ENCODE results near the gene OXT.
"Not testable (repeated sequence)": the region's sequence is repeated elsewhere in the genome, so short reads cannot be mapped to it uniquely, and the experiment has no call there.

The OXT gene

DNA sequence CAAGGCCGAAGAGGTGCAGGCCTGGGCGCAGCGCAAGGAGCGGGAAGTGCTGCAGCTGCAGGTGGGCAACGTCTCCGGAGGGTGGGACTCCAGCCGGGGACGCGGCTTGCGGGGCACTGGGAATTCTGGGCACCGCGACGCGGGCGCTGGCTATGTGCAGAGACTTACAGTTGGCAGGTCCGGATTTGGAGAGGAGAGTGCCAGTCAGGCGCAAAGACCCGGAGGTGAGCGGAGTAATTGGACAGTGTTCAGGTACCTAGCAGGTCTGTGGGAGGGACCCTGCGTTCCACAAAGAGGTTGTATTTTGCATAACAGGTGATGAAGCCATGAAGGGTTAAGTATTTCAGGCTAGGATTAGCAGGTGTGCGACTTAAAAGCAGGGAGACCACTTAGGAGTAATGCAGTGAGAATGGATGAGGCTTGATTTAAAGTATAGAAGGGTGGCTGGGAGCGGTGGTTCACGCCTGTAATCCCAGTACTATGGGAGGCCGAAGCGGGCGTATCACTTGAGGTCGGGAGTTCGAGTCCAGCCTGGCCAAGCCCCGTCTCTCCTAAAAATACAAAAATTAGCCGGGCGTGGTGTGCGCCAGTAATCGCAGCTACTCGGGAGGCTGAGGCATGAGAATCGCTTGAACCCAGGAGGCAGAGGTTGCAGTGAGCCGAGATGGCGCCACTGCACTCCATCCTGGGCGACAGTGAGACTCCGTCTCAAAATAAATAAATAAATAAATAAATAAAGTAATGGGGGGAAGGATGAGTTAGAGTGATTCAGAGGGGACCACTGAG is 24.6 kb upstream of the OXT start:
- CTCF ChIA-PET = no interaction called here
- POLR2A ChIA-PET = no interaction called here
- TF ChIP-seq LEF1 (IDR thresholded peaks at IDR 0.05; ENCODE audit: borderline replicate concordance) (no peak), SP1 (IDR thresholded peaks at IDR 0.05) (no peak), SUZ12 (IDR thresholded peaks at IDR 0.05) (no peak), FOXM1 (IDR thresholded peaks at IDR 0.05; ENCODE audit: borderline replicate concordance) (no peak), FOXK2 (IDR thresholded peaks at IDR 0.05) (no peak), HDGF (IDR thresholded peaks at IDR 0.05; ENCODE audit: borderline replicate concordance) (no peak), CTBP1 (IDR thresholded peaks at IDR 0.05; ENCODE audit: borderline replicate concordance) (no peak), NFRKB (IDR thresholded peaks at IDR 0.05) (no peak)
- TF ChIP-seq, protein P1, sequence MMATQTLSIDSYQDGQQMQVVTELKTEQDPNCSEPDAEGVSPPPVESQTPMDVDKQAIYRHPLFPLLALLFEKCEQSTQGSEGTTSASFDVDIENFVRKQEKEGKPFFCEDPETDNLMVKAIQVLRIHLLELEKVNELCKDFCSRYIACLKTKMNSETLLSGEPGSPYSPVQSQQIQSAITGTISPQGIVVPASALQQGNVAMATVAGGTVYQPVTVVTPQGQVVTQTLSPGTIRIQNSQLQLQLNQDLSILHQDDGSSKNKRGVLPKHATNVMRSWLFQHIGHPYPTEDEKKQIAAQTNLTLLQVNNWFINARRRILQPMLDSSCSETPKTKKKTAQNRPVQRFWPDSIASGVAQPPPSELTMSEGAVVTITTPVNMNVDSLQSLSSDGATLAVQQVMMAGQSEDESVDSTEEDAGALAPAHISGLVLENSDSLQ (IDR thresholded peaks at IDR 0.05) = no peak; the same call in 1 of the 2 replicates
- DNase-seq (ENCODE audit: extremely low spot score) = peak; percentile 15

DNA sequence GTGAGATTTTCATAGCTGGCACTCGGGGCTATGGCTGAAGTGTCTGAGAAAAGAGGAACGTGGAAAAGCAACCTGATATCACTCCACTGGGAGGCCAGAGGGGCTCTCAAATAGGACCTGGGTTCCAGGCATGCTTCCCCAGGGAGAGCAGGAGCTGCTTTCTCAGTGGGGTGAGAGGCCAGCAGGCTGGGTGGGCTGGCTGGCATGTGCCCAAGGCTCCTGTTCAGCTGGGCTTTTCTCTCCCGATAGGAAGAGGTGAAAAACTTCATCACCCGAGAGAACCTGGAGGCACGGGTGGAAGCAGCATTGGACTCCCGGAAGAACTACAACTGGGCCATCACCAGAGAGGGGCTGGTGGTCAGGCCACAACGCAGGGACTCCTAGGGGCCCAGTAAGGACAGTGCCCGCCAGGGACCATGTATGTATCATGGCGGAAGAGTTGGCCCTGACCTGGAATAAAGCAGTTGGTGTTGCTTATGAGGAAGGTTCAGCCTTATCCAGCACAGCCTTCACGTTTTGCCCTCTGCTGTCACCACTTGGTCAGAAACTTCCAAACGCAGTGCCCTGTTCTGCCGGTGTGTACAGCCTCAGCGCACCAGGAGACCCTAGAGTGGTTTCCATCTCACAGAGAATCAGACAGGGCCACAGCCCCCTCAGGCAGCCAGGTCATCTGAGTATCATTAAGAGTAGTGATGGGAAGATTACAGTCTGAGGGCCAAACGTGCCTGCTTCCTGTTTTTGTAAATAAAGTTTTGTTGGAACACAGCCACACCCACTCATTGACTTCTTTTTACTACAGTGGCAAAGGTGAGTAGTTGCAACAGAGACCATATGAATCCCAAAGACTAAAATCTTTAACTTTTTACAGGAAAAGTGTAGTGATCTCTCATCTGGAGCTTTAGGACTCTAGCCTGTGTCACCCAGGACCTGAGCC is 23.7 kb upstream of the OXT start:
- CTCF ChIA-PET = no interaction called here
- no peak for DNase-seq (ENCODE audit: extremely low spot score)
- TF ChIP-seq SP1 (IDR thresholded peaks at IDR 0.05) (no peak), LEF1 (IDR thresholded peaks at IDR 0.05; ENCODE audit: borderline replicate concordance) (no peak), SUZ12 (IDR thresholded peaks at IDR 0.05) (no peak), TARDBP (IDR thresholded peaks at IDR 0.05) (no peak), FOXM1 (IDR thresholded peaks at IDR 0.05; ENCODE audit: borderline replicate concordance) (no peak), FOXA1 (IDR thresholded peaks at IDR 0.05) (no peak), L3MBTL2 (conservative IDR thresholded peaks at IDR 0.05) (no peak), HDGF (IDR thresholded peaks at IDR 0.05; ENCODE audit: borderline replicate concordance) (no peak), ARNT (IDR thresholded peaks at IDR 0.05) (no peak), CTBP1 (IDR thresholded peaks at IDR 0.05; ENCODE audit: borderline replicate concordance) (no peak)
- TF ChIP-seq, protein P1 (IDR thresholded peaks at IDR 0.05) = no peak
- POLR2A ChIA-PET = no interaction called here

DNA sequence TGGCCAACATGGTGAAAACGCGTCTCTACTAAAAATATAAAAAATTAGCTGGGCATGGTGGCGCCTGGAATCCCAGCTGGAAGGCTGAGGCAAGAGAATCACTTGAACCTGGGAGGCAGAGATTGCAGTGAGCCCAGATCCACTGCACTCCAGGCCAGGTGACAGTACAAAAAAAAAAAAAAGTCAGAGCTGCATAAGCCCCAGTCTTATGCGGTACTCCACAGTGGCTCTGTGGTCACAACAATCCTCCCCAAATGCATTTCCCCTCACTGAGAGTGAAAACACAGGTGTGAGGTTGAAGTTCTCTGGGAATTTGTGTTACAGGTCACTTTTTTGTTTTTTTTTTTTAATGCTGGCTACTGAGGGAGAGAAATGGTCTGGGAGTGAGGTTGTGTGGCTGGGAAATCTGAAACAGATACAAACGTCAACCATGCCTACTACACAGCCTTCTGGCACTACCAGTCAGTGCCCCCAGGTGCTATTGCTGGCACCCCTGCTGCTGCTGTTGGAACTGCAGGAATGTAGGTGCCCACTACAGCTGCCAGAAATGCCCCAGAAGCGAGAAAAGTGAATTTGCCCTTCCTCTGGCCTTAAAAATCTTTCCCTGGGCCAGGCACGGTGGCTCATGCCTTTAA is 19.9 kb upstream of the OXT start:
- POLR2A ChIA-PET = no interaction called here
- no peak for DNase-seq (ENCODE audit: extremely low spot score)
- TF ChIP-seq ZNF384 (IDR thresholded peaks at IDR 0.05) = no peak
- no peak for TF ChIP-seq ARNT (IDR thresholded peaks at IDR 0.05)
- TF ChIP-seq SUZ12 (IDR thresholded peaks at IDR 0.05) = no peak
- CTCF ChIA-PET = no interaction called here

DNA sequence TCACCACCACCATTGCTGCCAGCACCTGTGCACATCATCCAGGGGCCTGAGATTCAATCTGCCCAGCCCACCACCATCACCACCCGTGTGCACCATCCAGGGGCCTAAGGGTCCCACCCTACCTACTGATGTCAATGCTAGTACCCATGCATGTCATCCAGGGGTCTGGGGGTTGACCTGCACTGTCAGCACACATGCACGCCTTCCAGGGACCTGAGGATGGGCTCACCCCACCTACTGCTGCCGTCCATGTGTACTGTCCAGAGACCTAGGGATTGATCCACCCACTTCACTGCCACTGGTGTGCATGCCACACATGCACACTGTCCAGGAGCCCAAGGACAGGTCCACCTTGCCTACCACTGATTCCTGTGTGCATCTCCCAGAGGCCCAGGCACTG is 11.9 kb upstream of the OXT start:
- POLR2A ChIA-PET = no interaction called here
- CTCF ChIA-PET = no interaction called here

DNA sequence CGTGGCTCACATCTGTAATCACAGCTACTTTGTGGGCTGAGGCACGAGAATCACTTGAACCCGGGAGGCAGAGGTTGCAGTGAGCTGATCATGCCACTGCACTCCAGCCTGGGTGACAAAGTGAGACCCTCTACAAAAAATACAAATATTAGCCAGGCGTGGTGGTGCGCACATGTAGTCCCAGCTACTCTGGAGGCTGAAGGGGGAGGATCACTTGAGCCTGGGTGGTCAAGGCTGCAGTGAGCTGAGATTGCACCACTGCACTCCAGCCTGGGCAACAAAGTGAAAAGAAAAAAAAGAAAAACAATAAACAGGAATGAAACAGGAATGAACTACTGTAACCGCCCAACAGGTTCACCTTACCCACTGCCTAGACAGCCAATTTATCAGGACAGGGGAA is 7.3 kb upstream of the OXT start:
- POLR2A ChIA-PET; DNase-seq (ENCODE audit: extremely low spot score): not testable (repeated sequence)
- CTCF ChIA-PET = interaction anchor here (0.6 kb wide), 1 partner anchor 81 kb away, joined by 6 read pairs; no protein-coding TSS in a partner anchor

More for the DNA sequence above, 11.9 kb upstream of the OXT start:
- TF ChIP-seq NFRKB (IDR thresholded peaks at IDR 0.05) = no peak
- TF ChIP-seq, protein P1 (IDR thresholded peaks at IDR 0.05) = no peak
- TF ChIP-seq SP1 (IDR thresholded peaks at IDR 0.05) = no peak
- no peak for TF ChIP-seq BHLHE40 (IDR thresholded peaks at IDR 0.05; ENCODE audit: borderline replicate concordance)
- no peak for TF ChIP-seq FOXM1 (IDR thresholded peaks at IDR 0.05; ENCODE audit: borderline replicate concordance)
- no peak for TF ChIP-seq ELF4 (IDR thresholded peaks at IDR 0.05)
- no peak for TF ChIP-seq HDGF (IDR thresholded peaks at IDR 0.05; ENCODE audit: borderline replicate concordance)
- no peak for TF ChIP-seq TARDBP (IDR thresholded peaks at IDR 0.05)
- no peak for TF ChIP-seq CTBP1 (IDR thresholded peaks at IDR 0.05; ENCODE audit: borderline replicate concordance)
- no peak for DNase-seq (ENCODE audit: extremely low spot score)

DNA sequence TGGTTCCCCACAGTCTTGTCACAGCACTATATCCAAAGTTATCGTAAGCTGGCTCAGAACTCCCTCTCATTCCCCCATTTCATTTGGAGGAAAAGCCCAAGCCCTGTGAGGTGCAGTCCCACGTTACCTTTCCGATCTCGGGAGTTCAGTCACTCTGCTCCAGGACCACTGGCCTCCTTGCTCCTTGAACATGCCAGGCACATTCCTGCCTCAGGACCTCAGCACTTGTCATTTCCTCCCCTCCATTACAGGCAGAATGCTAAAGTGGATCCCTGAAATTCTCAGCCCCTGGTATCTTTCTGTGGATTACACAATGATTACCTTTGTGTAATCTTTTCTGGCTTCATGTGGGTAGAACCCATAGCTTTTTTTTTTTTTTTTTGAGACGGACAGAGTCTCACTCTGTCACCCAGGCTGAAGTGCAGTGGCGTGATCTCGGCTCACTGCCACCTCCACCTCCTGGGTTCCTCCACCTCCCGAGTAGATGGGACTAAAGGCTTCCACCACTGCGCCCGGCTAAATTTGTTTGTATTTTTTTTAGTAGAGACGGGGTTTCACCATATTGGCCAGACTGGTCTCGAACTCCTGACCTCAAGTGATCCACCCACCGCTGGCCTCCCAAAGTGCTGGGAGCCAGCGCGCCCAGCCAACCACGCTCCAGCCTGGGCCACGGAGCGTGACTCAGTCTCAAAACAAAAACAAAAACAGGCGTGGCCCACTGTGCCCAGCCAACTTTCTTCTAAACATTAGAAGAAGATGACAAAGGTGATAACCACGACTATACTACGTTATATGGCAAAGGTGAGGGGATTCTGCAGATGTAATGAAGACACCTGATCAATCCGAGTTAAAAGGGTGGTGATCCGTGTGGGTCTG is 4.0 kb upstream of the OXT start:
- ChIA-PET CTCF (no interaction called here), POLR2A (no interaction called here)
- no peak for DNase-seq (ENCODE audit: extremely low spot score)
- TF ChIP-seq CTBP1 (IDR thresholded peaks at IDR 0.05; ENCODE audit: borderline replicate concordance) (no peak), FOXM1 (IDR thresholded peaks at IDR 0.05; ENCODE audit: borderline replicate concordance) (no peak), L3MBTL2 (conservative IDR thresholded peaks at IDR 0.05) (no peak), FOXK2 (IDR thresholded peaks at IDR 0.05) (no peak), SP1 (IDR thresholded peaks at IDR 0.05) (no peak), ELF4 (IDR thresholded peaks at IDR 0.05) (no peak)

Measured in HEK293T (cell line).